HEK293 (cell line): ENCODE data around the gene OTOP3.
"Not testable (repeated sequence)": the region's sequence is repeated elsewhere in the genome, so short reads cannot be mapped to it uniquely, and the experiment has no call there.

Experiments used
- CTCF ChIA-PET: fragments of 350-600 bp; formaldehyde crosslinking; extraction: SDS; loops from one replicate; lab custom pipeline; 2021; ENCODE audit warnings: antibody characterized with exemption; lab: Yijun Ruan, JAX
- POLR2A ChIA-PET: fragments of 300-600 bp; formaldehyde crosslinking; extraction: SDS; loops from one replicate; lab custom pipeline; 2020; ENCODE audit warnings: antibody characterized with exemption, inconsistent platforms; lab: Yijun Ruan, JAX
- H3K27ac ChIP-seq: fragments of 200-500 bp; sonication (Bioruptor generic); 2 replicates; pipeline ENCODE4 v1.5.1; 2014; ENCODE audit warnings: low read depth, low read length, control low read depth, inconsistent platforms; ENCODE audit errors: extremely low read depth
- H3K36me3 ChIP-seq, 2 experiments: fragments of 200-500 bp in 1 of 2; sonication (Bioruptor generic) in 1 of 2; 1 replicate in 1 of 2; 2 replicates in 1 of 2; pipeline ENCODE4 v1.5.1; 2014 to 2017; ENCODE audit warnings: inconsistent platforms in 2 of 2, low read length in 2 of 2; ENCODE audit not compliant: control insufficient read depth in 2 of 2, insufficient read depth in 1 of 2
- H3K4me1 ChIP-seq: fragments of 200-500 bp; sonication (Bioruptor generic); 2 replicates; pipeline ENCODE4 v1.5.1; 2014; ENCODE audit warnings: mild to moderate bottlenecking, low read length, inconsistent platforms; ENCODE audit not compliant: control insufficient read depth, insufficient read depth
- H3K4me3 ChIP-seq: 2 replicates; pipeline ENCODE4 v1.5.1; 2011; ENCODE audit warnings: low read depth, mild to moderate bottlenecking, control low read depth, low read length, moderate library complexity
- H3K9me3 ChIP-seq: fragments of 200-500 bp; sonication (Bioruptor generic); 2 replicates; pipeline ENCODE4 v1.5.1; 2014; ENCODE audit warnings: low read depth, low read length, inconsistent platforms; ENCODE audit not compliant: control insufficient read depth, insufficient read depth
- ATF2 ChIP-seq: fragments of 450-650 bp; formaldehyde crosslinking; IDR thresholded peaks from 2 replicates; pipeline ENCODE4 v1.5.1; 2016; ENCODE audit warnings: missing biosample characterization, missing genetic modification characterization, low read depth
- PBX3 ChIP-seq: sonication (generic); formaldehyde crosslinking; IDR thresholded peaks from 2 replicates; pipeline ENCODE4 v1.8.1; 2022; ENCODE audit warnings: mild to moderate bottlenecking, moderate library complexity, missing genetic modification reagents
- PRDM10 ChIP-seq: fragments of 450-650 bp; formaldehyde crosslinking; IDR thresholded peaks from 2 replicates; pipeline ENCODE4 v1.5.1; 2016; ENCODE audit warnings: missing biosample characterization, missing genetic modification characterization
- SALL2 ChIP-seq: fragments of 450-650 bp; formaldehyde crosslinking; IDR thresholded peaks from 2 replicates; pipeline ENCODE4 v1.5.0; 2017; ENCODE audit warnings: missing biosample characterization, mild to moderate bottlenecking, missing genetic modification characterization, borderline replicate concordance
- SP2 ChIP-seq: fragments of 450-650 bp; formaldehyde crosslinking; IDR thresholded peaks from 2 replicates; pipeline ENCODE4 v1.5.1; 2016; ENCODE audit warnings: missing biosample characterization, missing genetic modification characterization
- YY1 ChIP-seq: fragments of 450-650 bp; formaldehyde crosslinking; IDR thresholded peaks from 2 replicates; pipeline ENCODE4 v1.5.1; 2018; ENCODE audit warnings: missing biosample characterization, missing genetic modification characterization
- ZNF155 ChIP-seq: fragments of 450-650 bp; formaldehyde crosslinking; IDR thresholded peaks from 2 replicates; pipeline ENCODE4 v1.5.1; 2016; ENCODE audit warnings: missing biosample characterization, missing genetic modification characterization
- ZNF214 ChIP-seq: fragments of 450-650 bp; formaldehyde crosslinking; IDR thresholded peaks from 2 replicates; pipeline ENCODE4 v1.5.1; 2017; ENCODE audit warnings: missing biosample characterization, mild to moderate bottlenecking, missing genetic modification characterization, borderline replicate concordance
- ZNF221 ChIP-seq: fragments of 450-650 bp; formaldehyde crosslinking; IDR thresholded peaks from 2 replicates; pipeline ENCODE4 v1.5.1; 2017; ENCODE audit warnings: missing biosample characterization, missing genetic modification characterization, borderline replicate concordance
- ZNF223 ChIP-seq: fragments of 450-650 bp; formaldehyde crosslinking; IDR thresholded peaks from 2 replicates; pipeline ENCODE4 v1.5.1; 2016; ENCODE audit warnings: missing biosample characterization, missing genetic modification characterization
- ZNF239 ChIP-seq: fragments of 450-650 bp; formaldehyde crosslinking; IDR thresholded peaks from 2 replicates; pipeline ENCODE4 v1.5.1; 2016; ENCODE audit warnings: missing biosample characterization, missing genetic modification characterization
- ZNF391 ChIP-seq: fragments of 450-650 bp; formaldehyde crosslinking; IDR thresholded peaks from 2 replicates; pipeline ENCODE4 v1.5.1; 2016; ENCODE audit warnings: low read depth, missing biosample characterization, missing genetic modification characterization, borderline replicate concordance
- ZNF449 ChIP-seq: fragments of 450-650 bp; formaldehyde crosslinking; IDR thresholded peaks from 2 replicates; pipeline ENCODE4 v1.5.1; 2017; ENCODE audit warnings: missing biosample characterization, mild to moderate bottlenecking, missing genetic modification characterization, moderate library complexity
- ZNF513 ChIP-seq: fragments of 450-650 bp; IDR thresholded peaks from 2 replicates; pipeline ENCODE4 v1.5.1; 2018; ENCODE audit warnings: missing biosample characterization, missing genetic modification characterization
- ZNF560 ChIP-seq: fragments of 450-650 bp; formaldehyde crosslinking; IDR thresholded peaks from 2 replicates; pipeline ENCODE4 v1.5.1; 2017; ENCODE audit warnings: missing biosample characterization, missing genetic modification characterization, borderline replicate concordance
- ZNF623 ChIP-seq: fragments of 450-650 bp; formaldehyde crosslinking; IDR thresholded peaks from 2 replicates; pipeline ENCODE4 v1.5.1; 2016; ENCODE audit warnings: missing biosample characterization, missing genetic modification characterization
- ZNF624 ChIP-seq: fragments of 450-650 bp; formaldehyde crosslinking; IDR thresholded peaks from 2 replicates; pipeline ENCODE4 v1.5.1; 2017; ENCODE audit warnings: missing biosample characterization, missing genetic modification characterization
- ZNF677 ChIP-seq: fragments of 450-650 bp; IDR thresholded peaks from 2 replicates; pipeline ENCODE4 v1.5.0; 2018; ENCODE audit warnings: missing biosample characterization, mild to moderate bottlenecking, missing genetic modification characterization, moderate library complexity
- ZNF701 ChIP-seq: fragments of 450-650 bp; formaldehyde crosslinking; IDR thresholded peaks from 2 replicates; pipeline ENCODE4 v1.5.1; 2016; ENCODE audit warnings: missing biosample characterization, missing genetic modification characterization
- ZSCAN23 ChIP-seq: fragments of 450-650 bp; formaldehyde crosslinking; IDR thresholded peaks from 2 replicates; pipeline ENCODE4 v1.5.1; 2016; ENCODE audit warnings: missing biosample characterization, missing genetic modification characterization

The OTOP3 gene

GRCh38 chr17:74906214-74906793, 29.4 kb upstream of the OTOP3 start:
- ChIA-PET CTCF (interaction anchor here (0.7 to 1.3 kb wide), 5 partner anchors 19 to 296 kb away, joined by 3 to 4 read pairs (median 3); no protein-coding TSS in a partner anchor), POLR2A (interaction anchor here (1.2 to 2.3 kb wide), 2 partner anchors 11 to 34 kb away, joined by 5 to 11 read pairs; partner anchors contain the start of gene FDXR)
- peak; percentile 39 for TF ChIP-seq SP2 (tag by site-specific recombination)

GRCh38 chr17:74907012-74907411, 28.7 kb upstream of the OTOP3 start:
- no peaks in the 10 kb centered on the region for H3K36me3 ChIP-seq
- no peaks in the 10 kb centered on the region for H3K4me1 ChIP-seq
- TF ChIP-seq SALL2 (tag by site-specific recombination) (no peak), ZNF214 (tag by site-specific recombination) (no peak), ZNF701 (tag by site-specific recombination) (no peak), ZSCAN23 (no peak), ZNF623 (tag by site-specific recombination) (no peak), ZNF391 (tag by site-specific recombination) (no peak), ZNF560 (no peak), ZNF223 (tag by site-specific recombination) (no peak), ZNF239 (tag by site-specific recombination) (no peak), PBX3 (CRISPR knock-in tag) (no peak), PRDM10 (tag by site-specific recombination) (no peak), ZNF677 (tag by site-specific recombination) (no peak), ATF2 (tag by site-specific recombination) (no peak), ZNF221 (tag by site-specific recombination) (no peak), ZNF449 (no peak), ZNF155 (tag by site-specific recombination) (no peak), ZNF624 (tag by site-specific recombination) (no peak), YY1 (no peak), ZNF513 (tag by site-specific recombination) (no peak)
- H3K9me3 ChIP-seq, result no peaks in the 10 kb centered on the region
- H3K27ac ChIP-seq, result no peak overlapping the region
- CTCF ChIA-PET, result interaction anchor here (0.7 to 1.3 kb wide), 2 partner anchors 55 to 510 kb away, joined by 3 read pairs; no protein-coding TSS in a partner anchor
- H3K4me3 ChIP-seq, result no peak overlapping the region
- POLR2A ChIA-PET, result interaction anchor here (2.3 kb wide), 1 partner anchor 34 kb away, joined by 11 read pairs; the partner anchor contains the start of gene FDXR

More at GRCh38 chr17:74906214-74906793, 29.4 kb upstream of the OTOP3 start:
- not testable (repeated sequence) for H3K27ac ChIP-seq, H3K9me3 ChIP-seq, H3K36me3 ChIP-seq, H3K4me1 ChIP-seq, H3K4me3 ChIP-seq

- H3K9me3 ChIP-seq, H3K4me3 ChIP-seq, H3K4me1 ChIP-seq, H3K27ac ChIP-seq, POLR2A ChIA-PET, H3K36me3 ChIP-seq: not testable (repeated sequence)
- CTCF ChIA-PET, result interaction anchor here (1.6 kb wide), 1 partner anchor 15 kb away, joined by 3 read pairs; the partner anchor contains the start of gene OTOP2
Measured at GRCh38 chr17:74909097-74909496, 26.6 kb upstream of the OTOP3 start.
